HG02571 (cell line): ENCODE measurements around the gene VPREB3.

ENCODE experiments used
- ATAC-seq: cut with Tn5 transposase; IDR thresholded peaks from one replicate; pipeline ENCODE4 v1.9.1; 2021; ENCODE audit warnings: mild to moderate bottlenecking, moderate library complexity; ENCODE audit not compliant: unreplicated experiment

Gene VPREB3

DNA sequence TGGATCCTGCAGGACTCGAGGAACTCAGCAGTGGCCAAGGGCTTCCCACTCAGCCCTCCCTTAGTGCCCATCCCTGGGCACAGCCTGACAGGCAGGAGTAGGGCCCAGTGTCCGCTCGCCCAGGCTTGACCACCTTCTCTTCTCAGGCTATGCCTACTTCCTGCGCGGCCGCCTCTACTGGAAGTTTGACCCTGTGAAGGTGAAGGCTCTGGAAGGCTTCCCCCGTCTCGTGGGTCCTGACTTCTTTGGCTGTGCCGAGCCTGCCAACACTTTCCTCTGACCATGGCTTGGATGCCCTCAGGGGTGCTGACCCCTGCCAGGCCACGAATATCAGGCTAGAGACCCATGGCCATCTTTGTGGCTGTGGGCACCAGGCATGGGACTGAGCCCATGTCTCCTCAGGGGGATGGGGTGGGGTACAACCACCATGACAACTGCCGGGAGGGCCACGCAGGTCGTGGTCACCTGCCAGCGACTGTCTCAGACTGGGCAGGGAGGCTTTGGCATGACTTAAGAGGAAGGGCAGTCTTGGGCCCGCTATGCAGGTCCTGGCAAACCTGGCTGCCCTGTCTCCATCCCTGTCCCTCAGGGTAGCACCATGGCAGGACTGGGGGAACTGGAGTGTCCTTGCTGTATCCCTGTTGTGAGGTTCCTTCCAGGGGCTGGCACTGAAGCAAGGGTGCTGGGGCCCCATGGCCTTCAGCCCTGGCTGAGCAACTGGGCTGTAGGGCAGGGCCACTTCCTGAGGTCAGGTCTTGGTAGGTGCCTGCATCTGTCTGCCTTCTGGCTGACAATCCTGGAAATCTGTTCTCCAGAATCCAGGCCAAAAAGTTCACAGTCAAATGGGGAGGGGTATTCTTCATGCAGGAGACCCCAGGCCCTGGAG is 29.3 kb upstream of the VPREB3 start:
- no peak for ATAC-seq

DNA sequence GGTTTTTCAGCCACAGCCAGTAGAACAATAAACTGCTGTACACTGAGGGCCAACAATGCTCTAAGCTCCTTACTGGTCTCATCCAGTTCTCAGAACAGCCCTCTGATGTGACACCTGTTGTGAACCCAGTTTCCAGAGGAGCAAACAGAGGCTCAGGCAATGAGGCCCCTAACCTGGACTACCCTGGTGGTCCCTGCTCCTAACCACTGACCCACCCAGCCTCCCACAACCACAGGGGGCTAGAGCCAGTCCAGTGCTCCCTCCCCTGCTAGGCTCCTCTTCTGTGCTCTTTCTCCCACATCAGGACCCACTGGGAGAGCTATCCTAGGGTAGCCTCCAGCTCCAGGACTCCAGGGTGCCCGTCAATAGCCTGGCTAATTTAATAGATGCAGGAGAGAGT is 28.5 kb upstream of the VPREB3 start:
- no peak for ATAC-seq

GRCh38 chr22:23782252-23782651 is 28.0 kb upstream of the VPREB3 start:
- no peak for ATAC-seq

DNA sequence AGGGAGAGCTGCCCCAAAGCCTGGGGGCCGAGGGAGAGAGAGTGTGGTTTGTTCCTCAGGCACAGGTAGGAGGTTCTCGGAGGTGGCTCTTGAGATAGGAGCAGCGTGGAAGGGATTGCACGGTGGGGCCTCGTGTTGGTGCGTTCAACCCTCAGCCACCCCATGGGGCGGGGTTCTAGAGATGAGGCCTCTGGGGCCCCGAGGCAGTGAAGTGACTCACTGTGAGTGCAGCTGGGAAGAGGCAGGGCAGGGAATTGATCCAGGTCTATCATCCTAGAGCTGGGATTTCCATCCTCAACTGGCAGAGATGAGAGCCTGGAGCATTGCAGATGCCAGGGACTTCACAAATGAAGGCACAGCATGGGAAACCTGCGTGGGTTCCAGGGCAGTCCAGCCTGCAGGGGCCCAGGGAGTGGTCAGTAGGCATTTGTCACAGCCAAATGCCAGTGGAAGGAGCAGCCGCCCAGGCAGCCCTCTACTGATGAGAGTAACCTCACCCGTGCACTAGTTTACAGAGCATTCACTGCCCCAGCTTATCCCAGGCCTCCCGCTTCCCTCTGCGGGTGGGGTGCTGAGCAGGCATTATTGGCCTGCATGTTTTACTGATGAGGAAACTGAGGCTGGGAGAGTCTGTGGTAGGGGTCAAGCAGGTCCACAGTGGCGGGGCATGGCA is 27.4 kb upstream of the VPREB3 start:
- no peak for ATAC-seq

DNA sequence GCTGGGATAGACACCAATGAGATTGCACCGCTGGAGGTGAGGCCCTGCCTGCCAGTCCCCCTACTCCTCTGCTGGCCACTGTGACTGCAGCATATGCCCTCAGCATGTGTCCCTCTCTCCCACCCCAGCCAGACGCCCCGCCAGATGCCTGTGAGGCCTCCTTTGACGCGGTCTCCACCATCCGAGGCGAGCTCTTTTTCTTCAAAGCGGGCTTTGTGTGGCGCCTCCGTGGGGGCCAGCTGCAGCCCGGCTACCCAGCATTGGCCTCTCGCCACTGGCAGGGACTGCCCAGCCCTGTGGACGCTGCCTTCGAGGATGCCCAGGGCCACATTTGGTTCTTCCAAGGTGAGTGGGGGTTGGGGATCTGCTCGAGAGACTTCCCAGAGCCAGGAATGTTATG is 26.8 kb upstream of the VPREB3 start:
- no peak for ATAC-seq

- no peak for ATAC-seq
Observed at GRCh38 chr22:23780146-23780748, 26.0 kb upstream of the VPREB3 start.

- ATAC-seq: no peak
Observed at GRCh38 chr22:23779731-23780130, 25.5 kb upstream of the VPREB3 start.

GRCh38 chr22:23779083-23779482 is 24.9 kb upstream of the VPREB3 start:
- no peak for ATAC-seq

DNA sequence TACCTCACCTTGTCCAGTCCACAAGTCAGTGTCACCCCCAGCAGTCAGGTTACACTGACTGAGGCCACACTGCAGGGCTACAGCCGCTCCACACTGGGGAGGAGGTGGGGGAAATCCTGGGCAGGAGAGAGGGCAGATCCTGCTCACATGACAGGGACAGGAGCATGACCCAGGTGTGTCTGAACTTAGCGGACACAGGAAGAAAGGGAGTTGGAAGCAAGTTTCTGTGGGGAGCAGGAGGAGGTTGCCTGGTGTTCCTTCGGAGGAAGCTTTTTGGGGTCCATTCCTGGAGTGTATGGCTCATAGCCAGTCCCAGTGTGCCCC is 24.3 kb upstream of the VPREB3 start:
- no peak for ATAC-seq

DNA sequence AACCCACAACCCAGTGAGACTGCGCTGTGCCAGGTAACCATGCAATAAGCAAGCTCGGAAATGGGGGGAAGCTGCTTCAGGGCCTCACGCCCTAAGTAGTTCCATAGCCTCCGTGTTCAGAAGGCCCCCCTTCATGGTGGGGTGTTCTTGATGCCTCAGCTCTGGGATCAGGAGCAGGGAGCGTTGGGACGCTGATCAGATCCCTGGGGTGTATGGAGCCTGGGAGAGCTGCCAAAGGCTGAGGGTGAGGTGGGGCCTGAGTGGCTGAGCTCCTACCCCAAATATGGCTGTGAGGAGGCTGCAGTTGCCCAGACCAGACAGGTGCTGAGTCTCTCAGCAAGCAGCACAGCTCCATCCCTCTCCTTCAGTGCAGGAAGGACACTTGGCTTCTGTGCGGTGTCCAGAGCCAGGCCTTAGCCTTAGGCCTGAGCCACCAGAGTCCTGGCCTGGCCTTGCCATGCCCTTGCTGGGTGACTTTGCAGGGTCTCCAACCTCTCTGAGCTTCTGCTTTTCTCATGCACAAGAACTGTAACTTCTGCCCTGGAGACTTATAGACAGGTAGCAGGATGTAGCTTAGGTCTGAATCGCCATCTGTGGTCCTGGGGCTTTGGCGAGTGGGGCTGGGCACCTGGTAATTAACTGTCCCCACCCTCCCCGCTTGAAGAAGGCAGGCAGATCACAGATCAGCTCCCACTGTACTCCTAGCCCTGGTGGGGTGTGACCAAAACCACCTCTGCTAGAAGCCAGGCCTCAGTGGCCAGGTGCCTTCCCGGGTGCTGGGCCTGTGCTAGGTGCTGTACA is 23.8 kb upstream of the VPREB3 start:
- no peak for ATAC-seq

DNA sequence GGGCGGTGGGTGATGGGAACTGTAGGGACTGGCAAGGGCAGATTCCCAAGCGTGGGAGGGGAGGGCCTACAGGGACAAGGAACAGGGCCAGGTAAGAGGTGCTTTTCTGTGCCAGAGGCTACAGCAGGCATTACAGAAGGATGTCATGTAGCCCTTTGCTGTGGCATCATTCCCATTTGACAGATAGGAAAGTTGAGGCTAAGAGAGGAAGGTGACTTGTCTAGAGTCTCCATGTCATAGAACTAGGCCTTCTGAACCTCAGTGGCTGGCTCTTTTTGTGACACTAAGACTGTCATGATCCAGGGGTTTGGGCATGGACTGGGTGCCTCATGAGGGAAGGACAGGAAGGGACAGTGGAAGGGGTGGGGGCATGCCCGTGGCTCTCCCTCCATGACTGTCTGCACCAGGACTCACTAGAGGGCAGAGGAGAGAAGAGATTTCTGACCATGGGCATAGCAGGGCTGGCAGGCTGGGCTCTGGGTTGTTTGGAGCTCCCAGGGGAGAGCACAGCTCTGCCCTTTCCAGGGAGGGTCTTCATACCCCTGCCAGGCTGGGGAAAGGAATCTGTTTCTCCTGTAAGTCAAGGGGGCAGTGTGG is 21.7 kb upstream of the VPREB3 start:
- ATAC-seq: no peak

- no peak for ATAC-seq
Observed at GRCh38 chr22:23774922-23775436, 20.8 kb upstream of the VPREB3 start.

GRCh38 chr22:23774114-23774921 is 20.1 kb upstream of the VPREB3 start:
- no peak for ATAC-seq

DNA sequence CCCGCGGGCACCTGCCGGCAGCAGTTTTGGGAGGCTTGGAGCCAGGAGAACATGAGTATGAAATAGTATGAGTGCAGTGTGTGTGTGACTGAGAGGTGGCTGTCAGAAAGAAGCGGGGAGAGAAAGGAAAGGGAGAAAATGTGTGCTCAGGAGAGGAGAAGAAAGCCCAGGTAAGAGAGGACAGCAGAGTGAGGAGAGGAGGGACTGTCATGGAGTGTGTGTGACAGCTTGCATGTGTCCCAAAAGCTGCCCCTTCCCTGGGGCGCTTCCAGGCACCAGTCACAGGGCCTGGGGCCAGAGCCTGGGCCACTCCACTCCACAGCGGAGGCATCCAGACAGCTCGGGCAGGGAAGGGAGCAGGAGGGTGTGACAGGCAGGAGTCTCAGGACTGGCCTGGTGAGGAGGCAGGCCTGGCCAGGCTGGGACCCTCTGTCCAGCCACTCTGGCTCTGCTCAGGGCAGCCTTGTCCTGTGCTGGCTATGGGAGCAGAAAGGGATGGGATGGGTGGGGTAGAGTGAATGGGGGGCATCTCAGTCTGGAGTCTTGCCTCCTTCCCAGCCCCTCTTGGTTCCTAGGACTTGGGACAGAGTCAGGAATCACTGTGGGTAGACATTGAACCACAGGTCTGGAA is 19.4 kb upstream of the VPREB3 start:
- no peak for ATAC-seq

- ATAC-seq: no peak
Observed at GRCh38 chr22:23772649-23773473, 18.6 kb upstream of the VPREB3 start, which contains the start of gene MMP11. Gene MMP11 (plus strand): TSS chr22:23772849. CDS start chr22:23772871, 22 bp downstream.

DNA sequence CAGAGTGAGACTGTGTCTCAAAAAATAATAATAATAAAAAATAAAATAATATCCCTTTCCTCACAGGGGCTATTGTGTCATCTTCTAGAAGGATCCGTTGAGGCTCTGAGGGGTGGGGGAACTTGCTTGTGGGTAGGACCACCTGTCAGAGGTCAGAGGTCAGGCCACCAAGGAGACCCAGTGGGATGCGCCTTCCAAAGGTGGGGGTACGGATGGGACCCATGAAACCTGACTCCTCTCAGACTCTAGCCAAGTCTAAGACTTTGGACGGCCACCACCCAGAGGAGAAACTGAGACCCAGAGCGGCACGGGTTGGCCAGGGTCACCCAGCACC is 18.1 kb upstream of the VPREB3 start:
- no peak for ATAC-seq

GRCh38 chr22:23769321-23769965 is 15.2 kb upstream of the VPREB3 start:
- ATAC-seq: no peak
